ENCODE results near the gene REST. TPM values are rescaled to one million over a fixed set of nuclear protein-coding genes. Genes with fewer than 3 reads are reported as not detected.
"Not testable (repeated sequence)": the region's sequence is repeated elsewhere in the genome, so short reads cannot be mapped to it uniquely, and the experiment has no call there.

The REST gene
- total RNA-seq, 1 donor: 50.7 TPM

- H3K79me2 ChIP-seq (ENCODE audit: insufficient read depth, low read length): no peaks in the 10 kb centered on the region
- no peak overlapping the region for H3K4me3 ChIP-seq (ENCODE audit: insufficient read depth, low read length)
- no peak overlapping the region for H2AFZ ChIP-seq (ENCODE audit: low read length)
- no peaks in the 10 kb centered on the region for H4K20me1 ChIP-seq (ENCODE audit: insufficient read depth, low read length)
- no peak overlapping the region for H3K27ac ChIP-seq (ENCODE audit: low read depth, low read length)
- no peaks in the 10 kb centered on the region for H3K4me1 ChIP-seq (ENCODE audit: insufficient read depth, low read length)
- DNase-seq (ENCODE audit: insufficient read length, low spot score, missing footprints): no peak
- H3K4me2 ChIP-seq (ENCODE audit: insufficient read depth, low read length): no peak overlapping the region
- no peaks in the 10 kb centered on the region for H3K27me3 ChIP-seq (ENCODE audit: insufficient read depth, low read length)
- no peak for TF ChIP-seq CTCF (IDR thresholded peaks at IDR 0.05; ENCODE audit: extremely low read depth, low read depth, low read length)
- H3K9me3 ChIP-seq (ENCODE audit: low read depth, low read length): no peaks in the 10 kb centered on the region
- no peaks in the 10 kb centered on the region for H3K36me3 ChIP-seq (ENCODE audit: insufficient read depth, low read length)
Observed at GRCh38 chr4:56874923-56875322, 32.8 kb upstream of the REST start.

- Histone ChIP-seq H3K79me2 (ENCODE audit: insufficient read depth, low read length) (no peaks in the 10 kb centered on the region), H3K9me3 (ENCODE audit: low read depth, low read length) (no peaks in the 10 kb centered on the region), H4K20me1 (ENCODE audit: insufficient read depth, low read length) (no peaks in the 10 kb centered on the region), H3K4me2 (ENCODE audit: insufficient read depth, low read length) (no peak overlapping the region), H3K36me3 (ENCODE audit: insufficient read depth, low read length) (no peaks in the 10 kb centered on the region), H3K4me3 (ENCODE audit: insufficient read depth, low read length) (no peak overlapping the region), H3K27me3 (ENCODE audit: insufficient read depth, low read length) (no peaks in the 10 kb centered on the region), H3K27ac (ENCODE audit: low read depth, low read length) (no peak overlapping the region), H2AFZ (ENCODE audit: low read length) (no peak overlapping the region), H3K4me1 (ENCODE audit: insufficient read depth, low read length) (no peaks in the 10 kb centered on the region)
- DNase-seq (ENCODE audit: insufficient read length, low spot score, missing footprints): no peak
- no peak for TF ChIP-seq CTCF (IDR thresholded peaks at IDR 0.05; ENCODE audit: extremely low read depth, low read depth, low read length)
Observed at GRCh38 chr4:56876264-56876663, 31.4 kb upstream of the REST start.

DNA sequence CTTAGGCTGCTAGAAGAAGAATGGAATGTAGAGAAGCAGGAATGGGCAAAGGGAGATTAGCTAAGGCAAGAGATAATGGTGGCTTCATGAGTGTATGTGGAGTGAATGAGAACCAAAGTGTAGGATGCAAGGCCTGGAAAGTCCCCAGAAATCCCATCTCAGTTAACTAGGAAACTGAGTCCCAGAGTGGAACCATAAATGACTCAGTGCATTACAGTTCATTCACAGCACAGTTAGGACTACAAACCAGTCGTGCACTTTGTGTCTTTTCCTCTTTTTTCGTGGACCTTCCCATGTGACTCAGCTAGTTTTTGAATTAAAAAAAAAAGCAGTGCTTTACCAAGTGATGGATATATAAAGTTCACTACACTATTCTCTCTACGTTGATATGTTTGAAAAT, 27.7 kb upstream of the REST start:
- H3K79me2 ChIP-seq (ENCODE audit: insufficient read depth, low read length): no peaks in the 10 kb centered on the region
- H3K27me3 ChIP-seq (ENCODE audit: insufficient read depth, low read length): no peaks in the 10 kb centered on the region
- no peaks in the 10 kb centered on the region for H4K20me1 ChIP-seq (ENCODE audit: insufficient read depth, low read length)
- H3K9me3 ChIP-seq (ENCODE audit: low read depth, low read length): no peaks in the 10 kb centered on the region
- H3K4me2 ChIP-seq (ENCODE audit: insufficient read depth, low read length): no peak overlapping the region
- TF ChIP-seq CTCF (IDR thresholded peaks at IDR 0.05; ENCODE audit: extremely low read depth, low read depth, low read length): no peak
- no peak overlapping the region for H2AFZ ChIP-seq (ENCODE audit: low read length)
- H3K4me1 ChIP-seq (ENCODE audit: insufficient read depth, low read length): no peaks in the 10 kb centered on the region
- no peak overlapping the region for H3K27ac ChIP-seq (ENCODE audit: low read depth, low read length)
- DNase-seq (ENCODE audit: insufficient read length, low spot score, missing footprints): no peak
- no peak overlapping the region for H3K4me3 ChIP-seq (ENCODE audit: insufficient read depth, low read length)
- no peaks in the 10 kb centered on the region for H3K36me3 ChIP-seq (ENCODE audit: insufficient read depth, low read length)

GRCh38 chr4:56880572-56880971, 27.1 kb upstream of the REST start:
- H3K27me3 ChIP-seq (ENCODE audit: insufficient read depth, low read length): no peaks in the 10 kb centered on the region
- H3K36me3 ChIP-seq (ENCODE audit: insufficient read depth, low read length): no peaks in the 10 kb centered on the region
- H3K27ac ChIP-seq (ENCODE audit: low read depth, low read length): no peak overlapping the region
- no peak overlapping the region for H3K4me3 ChIP-seq (ENCODE audit: insufficient read depth, low read length)
- no peak for TF ChIP-seq CTCF (IDR thresholded peaks at IDR 0.05; ENCODE audit: extremely low read depth, low read depth, low read length)
- DNase-seq (ENCODE audit: insufficient read length, low spot score, missing footprints): no peak
- H3K9me3 ChIP-seq (ENCODE audit: low read depth, low read length): no peaks in the 10 kb centered on the region
- H4K20me1 ChIP-seq (ENCODE audit: insufficient read depth, low read length): no peaks in the 10 kb centered on the region
- H3K4me2 ChIP-seq (ENCODE audit: insufficient read depth, low read length): no peak overlapping the region
- H3K79me2 ChIP-seq (ENCODE audit: insufficient read depth, low read length): no peaks in the 10 kb centered on the region
- no peaks in the 10 kb centered on the region for H3K4me1 ChIP-seq (ENCODE audit: insufficient read depth, low read length)
- no peak overlapping the region for H2AFZ ChIP-seq (ENCODE audit: low read length)

GRCh38 chr4:56884511-56884910, 23.2 kb upstream of the REST start:
- not testable (repeated sequence) for H3K36me3 ChIP-seq (ENCODE audit: insufficient read depth, low read length); H3K4me3 ChIP-seq (ENCODE audit: insufficient read depth, low read length); H4K20me1 ChIP-seq (ENCODE audit: insufficient read depth, low read length); H3K79me2 ChIP-seq (ENCODE audit: insufficient read depth, low read length); H2AFZ ChIP-seq (ENCODE audit: low read length); H3K27ac ChIP-seq (ENCODE audit: low read depth, low read length); H3K4me2 ChIP-seq (ENCODE audit: insufficient read depth, low read length); H3K9me3 ChIP-seq (ENCODE audit: low read depth, low read length); H3K4me1 ChIP-seq (ENCODE audit: insufficient read depth, low read length); DNase-seq (ENCODE audit: insufficient read length, low spot score, missing footprints); H3K27me3 ChIP-seq (ENCODE audit: insufficient read depth, low read length)

Data from osteoblast (primary cell).